WTC11 (cell line): ENCODE measurements around the gene UPK3A. TPM values are rescaled to one million over a fixed set of nuclear protein-coding genes. Genes with fewer than 3 reads are reported as not detected.
"Not testable (repeated sequence)": the region's sequence is repeated elsewhere in the genome, so short reads cannot be mapped to it uniquely, and the experiment has no call there.

Experiments
- ATAC-seq: fragments of 200-7000 bp; cut with Tn5 transposase; 2 replicates; pipeline ENCODE4 v1.10.0; 2021; ENCODE audit warnings: mild to moderate bottlenecking, moderate library complexity
- CTCF ChIA-PET: fragments of 300-600 bp; sonication (Branson Sonifier 250); formaldehyde crosslinking; loops from one replicate; lab custom pipeline; 2021; ENCODE audit warnings: antibody characterized with exemption; lab: Charles Lee
- POLR2A ChIA-PET: fragments of 350-600 bp; sonication (Branson Sonifier 250); formaldehyde crosslinking; loops from one replicate; lab custom pipeline; 2021; ENCODE audit warnings: antibody characterized with exemption; lab: Charles Lee
- DNase-seq: peaks from one replicate; pipeline ENCODE4 v3.0.0; 2021; ENCODE audit warnings: low spot score
- H3K27ac Mint-ChIP-seq: 2 replicates; pipeline ENCODE4 v1.8.0; 2021; ENCODE audit warnings: mixed read lengths
- H3K27me3 Mint-ChIP-seq: 2 replicates; pipeline ENCODE4 v1.8.0; 2021; ENCODE audit warnings: low read depth, mild to moderate bottlenecking, moderate library complexity, mixed read lengths
- H3K36me3 Mint-ChIP-seq: 2 replicates; pipeline ENCODE4 v1.8.0; 2021; ENCODE audit warnings: mixed read lengths
- H3K4me1 Mint-ChIP-seq: 2 replicates; pipeline ENCODE4 v1.8.0; 2022; ENCODE audit warnings: mixed read lengths
- H3K4me3 Mint-ChIP-seq: 2 replicates; pipeline ENCODE4 v1.8.0; 2021; ENCODE audit warnings: mild to moderate bottlenecking, moderate library complexity, mixed read lengths
- H3K9me3 Mint-ChIP-seq: 2 replicates; pipeline ENCODE4 v1.8.0; 2021; ENCODE audit warnings: mixed read lengths
- ESRRA ChIP-seq: sonication (generic); formaldehyde crosslinking; IDR thresholded peaks from 2 replicates; pipeline ENCODE4 v1.8.1; 2022; ENCODE audit warnings: mild to moderate bottlenecking, missing genetic modification reagents, borderline replicate concordance
- JUN ChIP-seq: sonication (generic); formaldehyde crosslinking; IDR thresholded peaks from 2 replicates; pipeline ENCODE4 v1.8.0; 2023; ENCODE audit warnings: mild to moderate bottlenecking, missing genetic modification reagents
- MXD4 ChIP-seq: fragments of 250-450 bp; sonication (Bioruptor Pico); IDR thresholded peaks from 2 replicates; pipeline ENCODE4 v1.8.0; 2021; ENCODE audit warnings: mild to moderate bottlenecking, moderate library complexity, borderline replicate concordance
- MYBL2 ChIP-seq: sonication (generic); formaldehyde crosslinking; IDR thresholded peaks from 2 replicates; pipeline ENCODE4 v1.8.1; 2023; ENCODE audit warnings: mild to moderate bottlenecking, moderate library complexity, missing genetic modification reagents
- NFE2L1 ChIP-seq: sonication (generic); formaldehyde crosslinking; IDR thresholded peaks from 2 replicates; pipeline ENCODE4 v1.8.1; 2023; ENCODE audit warnings: missing genetic modification reagents
- NFYB ChIP-seq: sonication (generic); formaldehyde crosslinking; conservative IDR thresholded peaks from 2 replicates; pipeline ENCODE4 v1.8.0; 2022; ENCODE audit warnings: low read depth, missing genetic modification reagents
- OVOL2 ChIP-seq: fragments of 250-450 bp; sonication (Bioruptor Pico); IDR thresholded peaks from 2 replicates; pipeline ENCODE4 v1.9.0; 2021; ENCODE audit warnings: mild to moderate bottlenecking, borderline replicate concordance
- PRRX2 ChIP-seq: fragments of 250-450 bp; sonication (Bioruptor Pico); IDR thresholded peaks from 2 replicates; pipeline ENCODE4 v1.8.0; 2021; ENCODE audit warnings: mild to moderate bottlenecking
- TP53 ChIP-seq: sonication (generic); formaldehyde crosslinking; IDR thresholded peaks from 2 replicates; pipeline ENCODE4 v1.8.1; 2023; ENCODE audit warnings: mild to moderate bottlenecking, missing genetic modification reagents
- ZNF219 ChIP-seq: sonication (generic); formaldehyde crosslinking; IDR thresholded peaks from 2 replicates; pipeline ENCODE4 v1.8.0; 2023; ENCODE audit warnings: missing genetic modification reagents, mild to moderate bottlenecking, borderline replicate concordance
- ZNF232 ChIP-seq: sonication (generic); formaldehyde crosslinking; IDR thresholded peaks from 2 replicates; pipeline ENCODE4 v1.8.0; 2022; ENCODE audit warnings: mild to moderate bottlenecking, missing genetic modification reagents
- total RNA-seq: library from RNA; stranded (reverse); gene quantifications from 3 replicates; pipeline ENCODE4 v1.2.3, GENCODE V29; 2021
- TF ChIP-seq, protein P1 (sequence below): sonication (generic); formaldehyde crosslinking; IDR thresholded peaks from 2 replicates; pipeline ENCODE4 v1.8.1; 2022; ENCODE audit warnings: low read depth, mild to moderate bottlenecking, moderate library complexity, missing genetic modification reagents, borderline replicate concordance
- TF ChIP-seq, protein P2 (sequence below): sonication (generic); formaldehyde crosslinking; IDR thresholded peaks from 2 replicates; pipeline ENCODE4 v1.8.0; 2022; ENCODE audit warnings: mild to moderate bottlenecking, missing genetic modification reagents
- TF ChIP-seq, protein P3 (sequence below): fragments of 250-450 bp; sonication (Bioruptor Pico); IDR thresholded peaks from 2 replicates; pipeline ENCODE4 v1.9.0; 2021; ENCODE audit warnings: mild to moderate bottlenecking, borderline replicate concordance
- TF ChIP-seq, protein P4 (sequence below): sonication (generic); formaldehyde crosslinking; IDR thresholded peaks from 2 replicates; pipeline ENCODE4 v1.8.1; 2023; ENCODE audit warnings: mild to moderate bottlenecking, missing genetic modification reagents, moderate library complexity
- TF ChIP-seq, protein P5 (sequence below): fragments of 250-450 bp; sonication (Bioruptor Pico); IDR thresholded peaks from 2 replicates; pipeline ENCODE4 v2.1.2; 2022; ENCODE audit warnings: mild to moderate bottlenecking, moderate library complexity

UPK3A gene
- total RNA-seq, 1 experiment from 2014 or later, result 0.37 TPM

DNA sequence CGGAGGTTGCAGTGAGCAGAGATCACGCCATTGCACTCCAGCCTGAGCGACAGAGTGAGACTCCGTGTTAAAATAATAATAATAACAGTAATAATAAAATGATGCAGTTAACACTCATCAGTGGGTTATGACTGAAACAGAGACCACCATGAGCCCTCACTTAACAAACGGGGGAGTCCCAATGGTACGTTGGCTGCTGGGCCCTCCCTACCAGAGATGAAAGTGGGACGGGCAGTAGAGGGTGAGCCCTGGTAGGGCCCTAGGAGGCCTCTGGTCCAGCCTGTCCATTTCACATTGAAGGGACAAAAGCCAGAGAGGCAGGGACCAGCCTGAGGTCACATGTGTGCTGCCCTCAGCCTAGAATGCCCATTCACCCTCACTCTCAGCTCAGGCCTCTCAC, 30.4 kb upstream of the UPK3A start:
- no peak for TF ChIP-seq ZNF219 (CRISPR knock-in tag)
- TF ChIP-seq, protein P1, sequence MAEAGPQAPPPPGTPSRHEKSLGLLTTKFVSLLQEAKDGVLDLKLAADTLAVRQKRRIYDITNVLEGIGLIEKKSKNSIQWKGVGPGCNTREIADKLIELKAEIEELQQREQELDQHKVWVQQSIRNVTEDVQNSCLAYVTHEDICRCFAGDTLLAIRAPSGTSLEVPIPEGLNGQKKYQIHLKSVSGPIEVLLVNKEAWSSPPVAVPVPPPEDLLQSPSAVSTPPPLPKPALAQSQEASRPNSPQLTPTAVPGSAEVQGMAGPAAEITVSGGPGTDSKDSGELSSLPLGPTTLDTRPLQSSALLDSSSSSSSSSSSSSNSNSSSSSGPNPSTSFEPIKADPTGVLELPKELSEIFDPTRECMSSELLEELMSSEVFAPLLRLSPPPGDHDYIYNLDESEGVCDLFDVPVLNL, result no peak
- TF ChIP-seq, protein P2, sequence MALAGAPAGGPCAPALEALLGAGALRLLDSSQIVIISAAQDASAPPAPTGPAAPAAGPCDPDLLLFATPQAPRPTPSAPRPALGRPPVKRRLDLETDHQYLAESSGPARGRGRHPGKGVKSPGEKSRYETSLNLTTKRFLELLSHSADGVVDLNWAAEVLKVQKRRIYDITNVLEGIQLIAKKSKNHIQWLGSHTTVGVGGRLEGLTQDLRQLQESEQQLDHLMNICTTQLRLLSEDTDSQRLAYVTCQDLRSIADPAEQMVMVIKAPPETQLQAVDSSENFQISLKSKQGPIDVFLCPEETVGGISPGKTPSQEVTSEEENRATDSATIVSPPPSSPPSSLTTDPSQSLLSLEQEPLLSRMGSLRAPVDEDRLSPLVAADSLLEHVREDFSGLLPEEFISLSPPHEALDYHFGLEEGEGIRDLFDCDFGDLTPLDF (CRISPR knock-in tag), result no peak
- TF ChIP-seq TP53 (CRISPR knock-in tag), result no peak
- TF ChIP-seq JUN (CRISPR knock-in tag), result no peak
- TF ChIP-seq, protein P3, sequence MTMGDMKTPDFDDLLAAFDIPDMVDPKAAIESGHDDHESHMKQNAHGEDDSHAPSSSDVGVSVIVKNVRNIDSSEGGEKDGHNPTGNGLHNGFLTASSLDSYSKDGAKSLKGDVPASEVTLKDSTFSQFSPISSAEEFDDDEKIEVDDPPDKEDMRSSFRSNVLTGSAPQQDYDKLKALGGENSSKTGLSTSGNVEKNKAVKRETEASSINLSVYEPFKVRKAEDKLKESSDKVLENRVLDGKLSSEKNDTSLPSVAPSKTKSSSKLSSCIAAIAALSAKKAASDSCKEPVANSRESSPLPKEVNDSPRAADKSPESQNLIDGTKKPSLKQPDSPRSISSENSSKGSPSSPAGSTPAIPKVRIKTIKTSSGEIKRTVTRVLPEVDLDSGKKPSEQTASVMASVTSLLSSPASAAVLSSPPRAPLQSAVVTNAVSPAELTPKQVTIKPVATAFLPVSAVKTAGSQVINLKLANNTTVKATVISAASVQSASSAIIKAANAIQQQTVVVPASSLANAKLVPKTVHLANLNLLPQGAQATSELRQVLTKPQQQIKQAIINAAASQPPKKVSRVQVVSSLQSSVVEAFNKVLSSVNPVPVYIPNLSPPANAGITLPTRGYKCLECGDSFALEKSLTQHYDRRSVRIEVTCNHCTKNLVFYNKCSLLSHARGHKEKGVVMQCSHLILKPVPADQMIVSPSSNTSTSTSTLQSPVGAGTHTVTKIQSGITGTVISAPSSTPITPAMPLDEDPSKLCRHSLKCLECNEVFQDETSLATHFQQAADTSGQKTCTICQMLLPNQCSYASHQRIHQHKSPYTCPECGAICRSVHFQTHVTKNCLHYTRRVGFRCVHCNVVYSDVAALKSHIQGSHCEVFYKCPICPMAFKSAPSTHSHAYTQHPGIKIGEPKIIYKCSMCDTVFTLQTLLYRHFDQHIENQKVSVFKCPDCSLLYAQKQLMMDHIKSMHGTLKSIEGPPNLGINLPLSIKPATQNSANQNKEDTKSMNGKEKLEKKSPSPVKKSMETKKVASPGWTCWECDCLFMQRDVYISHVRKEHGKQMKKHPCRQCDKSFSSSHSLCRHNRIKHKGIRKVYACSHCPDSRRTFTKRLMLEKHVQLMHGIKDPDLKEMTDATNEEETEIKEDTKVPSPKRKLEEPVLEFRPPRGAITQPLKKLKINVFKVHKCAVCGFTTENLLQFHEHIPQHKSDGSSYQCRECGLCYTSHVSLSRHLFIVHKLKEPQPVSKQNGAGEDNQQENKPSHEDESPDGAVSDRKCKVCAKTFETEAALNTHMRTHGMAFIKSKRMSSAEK (CRISPR knock-in tag), result no peak
- no peak for TF ChIP-seq NFYB (CRISPR knock-in tag)
- no peak for TF ChIP-seq ZNF232 (CRISPR knock-in tag)
- TF ChIP-seq PRRX2, result no peak
- no peak for TF ChIP-seq NFE2L1 (CRISPR knock-in tag)

DNA sequence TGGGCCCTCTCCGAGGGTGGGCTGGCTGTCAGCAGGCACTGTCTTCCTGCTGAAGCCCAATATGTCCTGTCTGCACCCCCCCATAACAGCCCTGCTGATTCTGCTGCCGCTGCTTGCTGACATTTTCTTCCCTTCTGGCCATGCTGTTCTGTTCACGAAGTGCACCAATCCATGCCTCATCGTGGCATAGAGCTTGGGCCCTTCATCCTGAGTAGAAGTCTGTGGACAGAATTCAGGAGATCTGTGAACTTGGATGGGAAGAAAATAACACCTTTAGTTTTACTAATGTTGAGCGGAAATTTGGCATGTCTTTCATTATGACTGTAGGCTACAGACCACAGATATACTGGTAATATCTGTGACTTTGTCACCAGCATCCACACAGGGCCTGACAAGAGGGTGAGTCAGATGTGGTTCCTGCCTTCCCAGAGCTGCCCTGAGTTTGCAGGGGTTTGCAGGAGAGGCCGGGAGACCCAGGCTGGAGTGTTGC, 29.9 kb upstream of the UPK3A start:
- POLR2A ChIA-PET, result no interaction called here
- H3K9me3 Mint-ChIP-seq, result peaks cover 16% of the 10 kb centered on the region
- DNase-seq, result no peak

More for the DNA sequence above, 30.4 kb upstream of the UPK3A start:
- no peaks in the 10 kb centered on the region for H3K27me3 Mint-ChIP-seq
- H3K36me3 Mint-ChIP-seq, result peaks cover 3% of the 10 kb centered on the region; the same call in 1 of the 2 replicates
- peaks cover 16% of the 10 kb centered on the region for H3K9me3 Mint-ChIP-seq
- H3K27ac Mint-ChIP-seq, result no peak overlapping the region
- H3K4me1 Mint-ChIP-seq, result no peaks in the 10 kb centered on the region
- H3K4me3 Mint-ChIP-seq, result no peak overlapping the region
- CTCF ChIA-PET, result no interaction called here
- ATAC-seq, result no peak
- POLR2A ChIA-PET, result no interaction called here
- no peak for DNase-seq

DNA sequence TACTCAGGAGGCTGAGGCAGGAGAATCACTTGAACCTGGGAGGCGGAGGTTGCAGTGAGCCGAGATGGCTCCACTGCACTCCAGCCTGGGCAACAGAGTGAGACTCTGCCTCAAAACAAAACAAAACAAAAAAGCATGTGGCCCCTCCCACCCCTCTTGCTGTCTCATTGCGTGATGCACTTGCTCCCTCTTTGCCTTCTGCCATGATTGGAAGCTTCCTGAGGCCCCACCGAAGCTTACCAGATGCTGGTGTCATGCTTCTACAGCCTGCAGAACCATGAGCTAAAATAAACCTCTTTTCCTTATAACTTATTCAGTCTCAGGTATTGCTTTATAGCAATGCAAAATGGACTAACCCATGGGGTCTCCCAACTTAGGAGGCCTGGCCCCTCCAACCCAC, 26.8 kb upstream of the UPK3A start:
- ATAC-seq, H3K36me3 Mint-ChIP-seq, H3K4me1 Mint-ChIP-seq, DNase-seq, CTCF ChIA-PET, H3K27ac Mint-ChIP-seq, H3K4me3 Mint-ChIP-seq, POLR2A ChIA-PET: not testable (repeated sequence)
- H3K9me3 Mint-ChIP-seq, result peaks cover 16% of the 10 kb centered on the region
- peaks cover 12% of the 10 kb centered on the region for H3K27me3 Mint-ChIP-seq

More for the DNA sequence above, 29.9 kb upstream of the UPK3A start:
- Mint-ChIP-seq H3K36me3 (peaks cover 3% of the 10 kb centered on the region; the same call in 1 of the 2 replicates), H3K27me3 (no peaks in the 10 kb centered on the region), H3K4me3 (no peak overlapping the region), H3K4me1 (peaks cover 2% of the 10 kb centered on the region; the same call in 1 of the 2 replicates), H3K27ac (no peak overlapping the region)
- CTCF ChIA-PET, result no interaction called here
- TF ChIP-seq MYBL2 (CRISPR knock-in tag) (no peak), OVOL2 (no peak), ZNF219 (CRISPR knock-in tag) (no peak), NFYB (CRISPR knock-in tag) (no peak), MXD4 (CRISPR knock-in tag) (no peak), ESRRA (no peak)
- TF ChIP-seq, protein P4, sequence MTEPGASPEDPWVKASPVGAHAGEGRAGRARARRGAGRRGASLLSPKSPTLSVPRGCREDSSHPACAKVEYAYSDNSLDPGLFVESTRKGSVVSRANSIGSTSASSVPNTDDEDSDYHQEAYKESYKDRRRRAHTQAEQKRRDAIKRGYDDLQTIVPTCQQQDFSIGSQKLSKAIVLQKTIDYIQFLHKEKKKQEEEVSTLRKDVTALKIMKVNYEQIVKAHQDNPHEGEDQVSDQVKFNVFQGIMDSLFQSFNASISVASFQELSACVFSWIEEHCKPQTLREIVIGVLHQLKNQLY, result no peak
- TF ChIP-seq, protein P3 (CRISPR knock-in tag), result no peak
- TF ChIP-seq, protein P5, sequence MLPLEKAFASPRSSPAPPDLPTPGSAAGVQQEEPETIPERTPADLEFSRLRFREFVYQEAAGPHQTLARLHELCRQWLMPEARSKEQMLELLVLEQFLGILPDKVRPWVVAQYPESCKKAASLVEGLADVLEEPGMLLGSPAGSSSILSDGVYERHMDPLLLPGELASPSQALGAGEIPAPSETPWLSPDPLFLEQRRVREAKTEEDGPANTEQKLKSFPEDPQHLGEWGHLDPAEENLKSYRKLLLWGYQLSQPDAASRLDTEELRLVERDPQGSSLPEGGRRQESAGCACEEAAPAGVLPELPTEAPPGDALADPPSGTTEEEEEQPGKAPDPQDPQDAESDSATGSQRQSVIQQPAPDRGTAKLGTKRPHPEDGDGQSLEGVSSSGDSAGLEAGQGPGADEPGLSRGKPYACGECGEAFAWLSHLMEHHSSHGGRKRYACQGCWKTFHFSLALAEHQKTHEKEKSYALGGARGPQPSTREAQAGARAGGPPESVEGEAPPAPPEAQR (CRISPR knock-in tag), result no peak
- no peak for ATAC-seq
